ENCODE measurements around the gene SLC2A8. TPM values are rescaled to one million over a fixed set of nuclear protein-coding genes. Genes with fewer than 3 reads are reported as not detected.

The SLC2A8 gene
- total RNA-seq, 1 experiment from 2014 or later = 10.8 TPM

DNA sequence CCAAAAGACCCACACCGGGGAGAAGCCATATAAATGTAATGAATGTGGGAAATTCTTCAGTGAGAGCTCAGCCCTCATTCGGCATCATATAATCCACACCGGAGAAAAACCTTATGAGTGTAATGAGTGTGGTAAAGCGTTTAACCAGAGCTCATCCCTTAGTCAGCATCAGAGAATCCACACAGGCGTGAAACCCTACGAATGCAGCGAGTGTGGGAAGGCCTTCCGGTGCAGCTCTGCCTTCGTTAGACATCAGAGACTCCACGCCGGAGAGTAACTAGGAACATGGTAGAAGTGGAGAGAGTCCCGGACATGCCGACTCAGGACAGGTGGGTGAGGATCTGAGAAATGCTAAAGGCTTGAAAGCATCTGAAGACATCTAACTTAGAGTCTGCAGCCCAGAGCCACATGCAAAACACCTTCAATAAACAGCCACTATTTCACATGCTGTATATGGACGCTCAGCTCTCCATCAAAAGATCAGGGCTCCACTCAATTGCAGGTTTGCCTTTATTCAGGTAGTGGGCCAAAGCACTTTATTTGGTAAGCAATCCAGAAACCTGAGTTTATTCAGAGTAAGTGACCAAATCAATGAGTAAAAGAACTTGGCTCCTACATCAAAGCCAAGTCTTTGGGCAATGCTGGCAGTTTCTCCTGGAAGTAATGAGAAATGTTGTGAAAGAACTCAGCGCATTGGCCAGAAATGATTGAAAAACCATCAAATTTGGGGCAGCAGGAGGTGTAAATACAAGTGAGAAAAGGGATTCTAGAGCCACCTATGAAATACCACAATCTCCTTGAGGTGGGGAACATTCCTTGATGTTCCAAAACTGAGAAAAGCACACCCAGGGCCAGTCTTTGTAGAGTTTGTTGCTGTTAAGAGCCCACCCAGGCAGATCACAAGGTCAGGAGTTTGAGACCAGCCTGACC is 48.2 kb downstream of the SLC2A8 start:
- DNase-seq = no peak
- Histone ChIP-seq H3K36me3 (peaks cover 80% of the 10 kb centered on the region), H3K27me3 (no peaks in the 10 kb centered on the region; the same call in 1 of the 2 replicates), H3K4me3 (no peak overlapping the region), H3K9me3 (no peaks in the 10 kb centered on the region; the same call in 1 of the 2 replicates)

DNA sequence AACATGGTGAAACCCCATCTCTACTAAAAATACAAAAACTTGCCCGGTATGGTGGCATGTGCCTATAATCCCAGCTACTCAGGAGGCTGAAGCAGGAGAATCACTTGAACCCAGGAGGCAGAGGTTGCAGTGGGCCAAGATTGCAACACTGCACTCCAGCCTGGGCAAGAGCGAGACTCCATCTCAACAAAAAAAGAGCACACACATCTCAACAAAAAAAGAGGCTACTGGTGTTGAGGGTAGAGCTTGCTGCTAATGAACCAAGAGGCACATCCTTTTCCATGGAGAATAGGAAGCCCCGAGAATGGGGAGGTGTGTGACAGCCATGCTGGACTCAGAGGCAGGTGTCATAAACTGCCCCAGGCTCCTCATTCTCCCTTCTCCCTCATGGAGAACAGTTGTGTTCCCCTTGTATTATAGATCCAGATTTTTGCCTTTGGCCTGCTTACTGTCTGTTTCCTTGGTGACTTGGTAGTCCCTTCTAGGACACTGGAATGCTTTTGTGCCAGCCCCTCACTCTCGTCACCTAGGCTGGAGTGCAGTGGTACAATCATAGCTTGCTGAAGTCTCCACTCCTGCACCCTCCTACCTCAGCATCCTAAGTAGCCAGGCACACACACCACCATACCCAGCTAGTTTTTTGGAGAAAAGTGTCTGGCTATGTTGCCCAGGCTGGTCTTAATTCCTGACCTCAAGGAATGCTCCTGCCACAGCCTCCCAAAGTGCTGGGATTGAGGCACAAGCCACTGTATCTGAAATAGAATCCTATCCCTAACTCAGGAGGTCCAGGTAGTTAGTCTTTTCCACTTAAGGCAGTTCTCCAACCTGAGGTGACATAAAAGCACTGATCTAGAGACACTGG is 49.1 kb downstream of the SLC2A8 start:
- no peak for DNase-seq
- no peaks in the 10 kb centered on the region; the same call in 1 of the 2 replicates for H3K27me3 ChIP-seq
- no peak overlapping the region for H3K4me3 ChIP-seq
- peaks cover 89% of the 10 kb centered on the region for H3K36me3 ChIP-seq
- no peaks in the 10 kb centered on the region; the same call in 1 of the 2 replicates for H3K9me3 ChIP-seq

DNA sequence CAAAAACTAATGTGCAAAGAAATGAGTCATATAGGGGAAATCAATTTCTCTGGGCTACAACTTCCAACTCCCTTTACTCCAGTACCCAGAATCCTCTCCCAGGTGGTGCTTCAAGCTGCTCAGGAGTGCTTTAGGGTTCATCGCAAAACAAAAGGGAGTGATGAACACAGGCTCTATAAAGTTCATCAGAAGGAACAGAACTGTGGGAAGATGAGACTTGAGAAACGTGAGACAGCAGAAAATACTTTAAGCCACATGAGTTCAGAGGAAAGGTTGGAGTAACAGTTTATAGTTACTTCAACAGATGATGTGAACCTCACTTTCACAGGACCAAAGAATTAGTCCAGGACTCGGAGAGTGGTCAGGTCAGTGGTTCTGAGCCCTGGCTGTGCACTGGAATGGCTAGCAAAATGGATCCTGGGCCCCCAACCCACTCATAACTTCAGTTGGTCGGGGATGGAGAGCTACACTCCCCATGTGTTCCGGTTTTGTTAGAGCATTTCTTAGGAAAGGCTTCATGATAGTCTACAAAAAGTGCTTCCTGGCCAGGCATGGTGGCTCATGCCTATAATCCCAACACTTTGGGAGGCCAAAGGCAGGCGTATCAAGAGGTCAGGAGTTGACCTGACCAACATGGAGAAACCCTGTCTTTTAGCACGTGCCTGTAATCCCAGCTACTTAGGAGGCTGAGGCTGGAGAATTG is 49.9 kb downstream of the SLC2A8 start:
- Histone ChIP-seq H3K9me3 (no peaks in the 10 kb centered on the region; the same call in 1 of the 2 replicates), H3K36me3 (peaks cover 83% of the 10 kb centered on the region), H3K4me3 (no peak overlapping the region), H3K27me3 (no peaks in the 10 kb centered on the region; the same call in 1 of the 2 replicates)
- no peak for DNase-seq

GRCh38 chr9:127447416-127448111 is 50.6 kb downstream of the SLC2A8 start:
- H3K27me3 ChIP-seq = no peaks in the 10 kb centered on the region; the same call in 1 of the 2 replicates
- DNase-seq = no peak
- no peaks in the 10 kb centered on the region; the same call in 1 of the 2 replicates for H3K9me3 ChIP-seq
- peak overlapping the region; percentile 85 for H3K4me3 ChIP-seq
- peaks cover 78% of the 10 kb centered on the region for H3K36me3 ChIP-seq

- H3K36me3 ChIP-seq = peaks cover 74% of the 10 kb centered on the region
- peak overlapping the region; percentile 85 for H3K4me3 ChIP-seq
- H3K9me3 ChIP-seq = no peaks in the 10 kb centered on the region; the same call in 1 of the 2 replicates
- DNase-seq = no peak
- no peaks in the 10 kb centered on the region; the same call in 1 of the 2 replicates for H3K27me3 ChIP-seq
These were observed 51.3 kb downstream of the SLC2A8 start for GRCh38 chr9:127448112-127448805.

GRCh38 chr9:127449332-127449966 is 52.5 kb downstream of the SLC2A8 start:
- peak overlapping the region; percentile 85 for H3K4me3 ChIP-seq
- no peaks in the 10 kb centered on the region; the same call in 1 of the 2 replicates for H3K27me3 ChIP-seq
- peaks cover 65% of the 10 kb centered on the region for H3K36me3 ChIP-seq
- no peaks in the 10 kb centered on the region; the same call in 1 of the 2 replicates for H3K9me3 ChIP-seq
- DNase-seq = no peak

GRCh38 chr9:127450243-127450760 is 53.3 kb downstream of the SLC2A8 start:
- H3K9me3 ChIP-seq = no peaks in the 10 kb centered on the region
- peaks cover 62% of the 10 kb centered on the region for H3K36me3 ChIP-seq
- DNase-seq = no peak
- H3K4me3 ChIP-seq = peak overlapping the region; percentile 85
- H3K27me3 ChIP-seq = no peaks in the 10 kb centered on the region; the same call in 1 of the 2 replicates

DNA sequence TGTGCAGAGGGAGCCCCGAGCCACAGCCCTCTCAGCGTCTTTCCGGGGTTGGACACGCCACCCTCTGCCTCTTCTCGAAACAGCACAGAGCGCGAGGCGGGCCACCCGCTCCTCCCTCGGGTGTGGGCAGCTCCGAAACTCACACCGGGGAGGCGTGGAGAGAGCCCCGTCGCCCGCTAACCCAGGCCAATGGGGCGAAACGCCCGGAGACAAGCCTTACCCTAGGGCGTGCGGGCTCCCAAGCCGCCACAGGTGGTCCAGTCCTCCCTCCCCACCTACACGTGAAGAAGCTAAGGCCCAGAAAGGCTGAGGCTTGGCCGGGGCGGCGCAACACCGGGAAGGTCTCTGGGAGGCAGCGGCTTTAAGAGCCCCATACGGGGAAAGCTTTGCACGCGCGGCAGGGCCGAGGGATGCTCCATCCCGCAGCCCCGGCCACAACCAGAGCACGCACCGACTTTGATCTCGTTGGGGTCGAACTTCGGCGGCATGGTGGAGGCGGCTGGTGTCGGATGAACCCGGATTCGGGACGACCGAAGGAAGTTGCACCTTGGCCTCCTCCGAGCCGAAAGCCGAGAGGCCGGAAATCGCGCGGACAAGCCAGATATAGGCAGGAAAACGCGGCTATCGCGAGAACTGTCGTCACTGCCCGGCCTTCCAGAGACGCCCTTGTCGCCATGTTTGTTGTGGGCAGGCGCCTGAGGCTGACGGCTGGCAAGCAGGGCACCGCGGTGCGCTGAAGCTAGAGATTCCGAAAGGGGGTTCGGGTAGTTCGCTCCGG is 54.0 kb downstream of the SLC2A8 start, which contains the start of the genes LRSAM1 and RPL12:
Gene LRSAM1 (plus strand): TSS at position 681 of the 778 bp plus-strand sequence. CDS start 3,018 bp downstream, outside the sequence.
Gene RPL12 (minus strand): TSS at position 577 of the 778 bp plus-strand sequence. CDS start 89 bp downstream, at position 488.
- H3K27me3 ChIP-seq = no peaks in the 10 kb centered on the region; the same call in 1 of the 2 replicates
- H3K36me3 ChIP-seq = peaks cover 60% of the 10 kb centered on the region
- peak within 1 kb of the TSS; percentile 85 for H3K4me3 ChIP-seq
- DNase-seq = peak; percentile 92
- no peaks in the 10 kb centered on the region for H3K9me3 ChIP-seq

DNA sequence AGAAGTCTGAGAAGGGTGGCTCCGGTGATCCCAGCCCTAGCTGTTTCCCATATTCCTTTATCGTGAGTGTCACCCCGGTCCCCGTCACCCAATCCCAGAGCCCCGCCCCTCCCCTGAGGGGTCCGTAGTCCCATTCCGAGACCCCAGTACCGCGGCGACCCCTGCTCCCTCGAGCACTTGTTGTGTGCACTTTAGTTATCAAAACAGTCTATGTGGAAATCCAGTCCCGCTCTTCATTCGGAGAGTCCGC is 54.6 kb downstream of the SLC2A8 start:
- Histone ChIP-seq H3K9me3 (no peaks in the 10 kb centered on the region), H3K27me3 (no peaks in the 10 kb centered on the region; the same call in 1 of the 2 replicates), H3K4me3 (peak overlapping the region; percentile 85), H3K36me3 (peaks cover 55% of the 10 kb centered on the region)
- no peak for DNase-seq

DNA sequence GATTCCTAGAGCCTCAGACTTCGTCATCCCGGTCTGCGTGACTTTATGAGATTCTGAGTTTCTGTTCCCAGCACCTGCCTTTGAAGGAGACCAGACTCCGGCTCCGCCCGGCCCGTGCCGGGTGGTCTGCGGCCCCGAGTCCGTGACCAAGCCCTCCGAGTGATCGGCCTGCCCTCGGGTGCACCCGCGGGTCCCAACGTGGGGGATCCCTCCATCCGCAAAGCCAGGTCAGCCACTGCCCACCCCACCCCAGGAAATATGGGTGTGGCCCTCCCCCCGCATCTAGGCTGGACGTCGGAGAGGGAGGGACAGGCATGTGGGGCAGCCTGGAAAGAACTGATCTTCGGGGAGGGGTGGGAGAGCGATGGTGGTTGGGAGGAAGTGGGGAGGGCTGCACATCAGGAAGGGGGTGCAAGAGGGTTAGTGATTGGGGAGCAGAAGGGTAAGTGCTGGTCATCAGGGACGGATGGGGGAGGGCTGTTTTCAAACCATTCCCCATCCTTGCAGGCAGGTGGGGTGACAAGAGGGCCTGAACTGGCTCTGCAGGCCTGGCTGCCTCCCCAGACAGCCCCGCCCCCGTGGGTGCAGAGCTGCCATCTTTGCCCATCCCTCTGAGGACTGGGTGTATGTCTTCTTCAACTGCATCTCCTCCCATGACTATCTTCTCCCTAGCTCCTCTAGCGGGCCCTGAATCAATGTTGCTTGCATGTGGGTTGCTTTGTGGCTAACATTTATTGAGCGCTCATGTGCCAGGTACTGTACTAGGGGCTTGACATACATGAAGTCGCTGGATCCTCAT is 55.1 kb downstream of the SLC2A8 start:
- Histone ChIP-seq H3K27me3 (no peaks in the 10 kb centered on the region; the same call in 1 of the 2 replicates), H3K4me3 (peak overlapping the region; percentile 85), H3K9me3 (no peaks in the 10 kb centered on the region), H3K36me3 (peaks cover 50% of the 10 kb centered on the region)
- DNase-seq = peak; percentile 72

GRCh38 chr9:127452691-127453090 is 55.7 kb downstream of the SLC2A8 start:
- Histone ChIP-seq H3K9me3 (no peaks in the 10 kb centered on the region), H3K4me3 (peak overlapping the region; percentile 85), H3K36me3 (peaks cover 44% of the 10 kb centered on the region)

DNA sequence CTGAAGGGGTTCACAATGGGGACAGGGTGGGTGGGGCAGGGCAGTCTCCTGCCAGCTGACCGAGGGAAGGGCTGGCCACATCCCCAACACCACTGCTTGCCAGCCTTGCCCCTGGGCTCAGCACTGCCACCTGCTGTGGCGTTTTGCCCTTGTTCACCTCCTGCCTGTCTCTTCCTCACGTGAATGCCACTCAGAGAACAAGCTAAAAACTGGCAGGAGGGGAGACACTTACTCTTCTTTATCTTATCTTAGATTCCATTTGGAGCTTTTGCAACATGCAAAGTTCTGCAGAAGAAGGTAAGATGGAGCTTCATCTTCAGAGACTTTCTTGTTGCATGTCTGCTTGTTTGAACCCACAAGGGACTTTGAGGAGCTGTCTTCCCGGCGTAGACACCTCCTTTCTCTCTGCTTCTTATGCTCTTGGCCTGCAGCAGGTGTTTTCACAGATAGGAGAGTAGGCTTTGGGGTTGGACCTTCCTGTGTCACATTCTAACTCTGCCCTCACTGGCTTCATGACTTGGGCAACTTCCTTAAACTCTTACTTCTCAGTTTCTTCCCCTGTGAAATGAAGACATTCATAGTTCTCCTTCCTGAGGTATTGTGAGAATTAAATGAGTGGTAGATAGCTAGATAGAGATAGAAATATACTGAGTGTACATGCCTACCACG is 58.5 kb downstream of the SLC2A8 start:
- H3K36me3 ChIP-seq = peaks cover 24% of the 10 kb centered on the region
- no peaks in the 10 kb centered on the region for H3K9me3 ChIP-seq
- no peaks in the 10 kb centered on the region for H3K27me3 ChIP-seq
- H3K4me3 ChIP-seq = no peak overlapping the region
- DNase-seq = no peak

More at GRCh38 chr9:127452691-127453090, 55.7 kb downstream of the SLC2A8 start:
- DNase-seq = peak; percentile 61
- H3K27me3 ChIP-seq = no peaks in the 10 kb centered on the region; the same call in 1 of the 2 replicates

Data from MG63 (cell line).